Activated CD4-positive, alpha-beta T cell treated with anti-CD3 and anti-CD28 coated beads for 48 hours (primary cell): ENCODE data around the gene SEC22C.
A peak's percentile ranks its signal among the peaks of the same experiment; 100 is the strongest.

Source experiments
- DNase-seq: peaks from one replicate; pipeline ENCODE4 v3.0.0-alpha.2; 2020

The SEC22C gene

DNA sequence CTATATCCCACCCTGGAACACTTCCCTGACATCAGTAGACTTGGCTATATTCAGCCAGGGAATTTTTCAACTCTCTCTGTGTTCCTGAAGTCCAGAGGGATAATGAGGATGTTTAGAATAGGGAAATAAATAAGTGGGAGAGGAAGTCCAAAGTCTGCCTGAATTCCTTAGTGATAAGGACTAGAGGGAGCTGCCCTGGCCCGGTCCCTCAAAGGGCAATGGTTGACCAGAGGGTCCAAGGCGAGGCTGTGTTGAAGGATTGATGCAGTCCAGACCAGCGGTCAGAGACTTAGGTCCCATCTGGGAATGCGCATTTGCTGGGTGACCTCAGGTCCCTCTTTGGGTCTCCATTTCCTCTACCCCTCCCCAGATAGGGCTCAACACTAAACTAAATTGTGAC, 71.4 kb downstream of the SEC22C start:
- DNase-seq: no peak

- DNase-seq: no peak
Measured at GRCh38 chr3:42509111-42509510, 72.7 kb downstream of the SEC22C start.

GRCh38 chr3:42508562-42508961, 73.2 kb downstream of the SEC22C start:
- no peak for DNase-seq

GRCh38 chr3:42507761-42508335, 73.9 kb downstream of the SEC22C start:
- DNase-seq: no peak

DNA sequence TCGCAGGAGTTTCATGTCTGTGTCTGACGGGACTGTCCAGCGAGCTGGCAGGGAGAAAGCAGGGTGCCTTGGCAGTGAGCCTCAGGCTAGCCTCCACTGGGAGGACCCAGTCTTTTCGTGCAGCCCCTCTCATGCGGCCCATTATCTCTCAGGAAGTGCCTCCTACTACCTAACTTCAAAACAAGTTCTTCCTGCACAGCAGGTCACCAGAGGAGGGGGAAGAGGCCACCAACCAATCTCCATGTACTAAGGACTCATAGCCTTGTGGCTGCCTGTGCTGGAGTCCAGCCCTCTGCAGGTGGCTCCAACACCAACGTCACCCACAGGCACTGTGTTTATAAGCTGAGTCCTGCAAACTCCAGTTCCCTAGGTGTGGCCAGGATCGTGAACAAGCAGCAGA, 74.5 kb downstream of the SEC22C start:
- DNase-seq: no peak

DNA sequence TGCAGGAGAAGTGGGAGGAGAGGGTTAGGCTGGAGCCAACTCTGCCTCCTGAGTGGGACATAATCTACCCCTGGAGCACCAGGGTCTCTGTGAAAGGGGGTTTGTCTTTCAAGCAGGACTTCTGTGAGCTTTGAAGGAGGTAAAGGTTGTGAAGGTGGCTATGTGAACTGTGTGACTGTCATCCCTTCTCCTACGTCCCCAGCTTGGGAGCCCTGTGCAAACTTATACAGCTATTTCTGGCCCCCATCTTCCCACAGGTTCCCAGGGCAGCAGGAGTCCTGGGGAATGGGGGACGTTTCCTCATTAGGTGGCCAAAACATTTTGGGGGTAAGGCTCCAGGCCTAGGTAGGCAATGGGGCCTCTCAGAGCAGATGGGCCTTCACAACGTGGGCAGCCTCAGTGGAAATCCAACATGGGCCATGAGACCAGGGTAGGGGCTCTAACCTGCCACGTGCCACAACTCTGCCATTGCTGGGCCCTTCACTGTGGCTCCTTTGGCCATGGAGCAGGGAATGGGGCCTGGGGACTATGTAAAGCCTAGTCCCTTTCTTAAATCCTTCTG, 75.8 kb downstream of the SEC22C start:
- no peak for DNase-seq

DNA sequence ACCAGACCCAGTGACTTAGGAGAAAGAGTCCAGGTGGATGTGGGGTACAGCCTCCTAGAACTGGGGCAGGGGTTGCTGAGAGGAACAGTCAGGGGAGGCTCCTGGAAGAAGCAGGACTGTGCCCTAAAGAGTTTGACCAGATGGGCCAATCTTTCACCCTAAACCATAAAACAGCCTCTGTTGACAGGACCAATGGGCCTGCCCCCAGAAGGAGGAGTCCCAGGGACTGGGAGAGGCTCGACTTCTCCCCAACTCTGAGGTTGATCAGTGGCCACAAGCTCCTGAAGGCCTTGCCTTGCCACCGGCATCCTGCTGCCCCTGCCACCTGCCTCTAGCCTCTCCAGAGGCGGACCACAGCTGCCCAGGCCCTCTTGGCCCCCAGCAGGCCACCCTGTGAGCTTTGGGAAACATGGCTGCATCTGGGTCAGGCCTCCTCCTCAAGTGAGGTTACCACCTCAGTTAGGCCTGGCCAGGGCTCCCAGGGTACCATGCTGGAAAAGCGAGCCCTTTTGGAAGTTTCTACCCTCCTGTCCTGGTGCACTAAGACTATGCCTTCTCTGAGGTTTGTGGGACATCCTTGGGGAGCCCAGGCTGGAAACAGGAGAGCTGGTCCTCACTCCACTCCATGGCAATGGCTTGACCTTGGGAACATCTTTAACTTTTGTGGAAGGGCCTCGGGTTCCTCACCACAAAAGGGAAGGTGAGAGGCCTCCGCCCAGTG, 76.5 kb downstream of the SEC22C start:
- DNase-seq: no peak

DNA sequence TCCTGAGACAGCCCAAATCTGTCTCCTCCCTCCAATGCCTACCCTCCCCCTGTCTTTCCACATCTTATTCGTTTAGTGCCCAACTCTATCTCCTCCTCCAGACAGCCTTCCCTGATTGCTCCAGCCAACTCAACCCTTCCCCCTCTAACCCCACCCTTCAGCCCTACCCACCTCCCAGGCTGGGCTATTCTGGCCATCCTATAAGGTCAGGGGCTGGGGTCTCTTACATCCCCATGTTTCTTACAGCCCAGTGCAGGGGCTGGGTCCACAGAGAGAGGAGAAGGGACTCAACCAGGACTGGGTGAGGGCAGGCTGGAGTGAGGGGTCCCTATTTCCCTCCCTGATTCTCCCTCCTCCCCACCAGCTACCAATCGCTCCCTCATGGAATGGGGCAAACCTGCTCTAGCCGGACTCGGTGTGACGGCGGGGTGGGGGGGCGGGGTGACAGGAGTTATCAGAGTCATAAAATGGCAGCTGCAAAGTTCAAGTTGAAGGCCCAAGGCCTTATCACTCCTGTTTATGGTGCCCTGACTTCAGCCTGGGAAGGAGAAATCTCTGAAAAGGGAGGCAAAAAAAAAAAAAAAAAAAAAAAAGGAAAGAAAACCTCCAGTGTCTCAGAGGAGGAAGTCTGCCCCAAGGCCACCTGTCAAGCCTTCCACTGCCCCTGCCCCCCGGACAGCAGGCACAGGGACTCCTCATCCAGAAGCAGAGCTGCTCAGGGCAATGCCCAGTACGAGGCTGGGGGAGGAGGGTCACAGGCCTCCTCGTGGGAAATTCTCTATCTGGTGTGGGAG, 77.2 kb downstream of the SEC22C start:
- DNase-seq: no peak

- DNase-seq: no peak
Measured at GRCh38 chr3:42503957-42504333, 77.8 kb downstream of the SEC22C start.

DNA sequence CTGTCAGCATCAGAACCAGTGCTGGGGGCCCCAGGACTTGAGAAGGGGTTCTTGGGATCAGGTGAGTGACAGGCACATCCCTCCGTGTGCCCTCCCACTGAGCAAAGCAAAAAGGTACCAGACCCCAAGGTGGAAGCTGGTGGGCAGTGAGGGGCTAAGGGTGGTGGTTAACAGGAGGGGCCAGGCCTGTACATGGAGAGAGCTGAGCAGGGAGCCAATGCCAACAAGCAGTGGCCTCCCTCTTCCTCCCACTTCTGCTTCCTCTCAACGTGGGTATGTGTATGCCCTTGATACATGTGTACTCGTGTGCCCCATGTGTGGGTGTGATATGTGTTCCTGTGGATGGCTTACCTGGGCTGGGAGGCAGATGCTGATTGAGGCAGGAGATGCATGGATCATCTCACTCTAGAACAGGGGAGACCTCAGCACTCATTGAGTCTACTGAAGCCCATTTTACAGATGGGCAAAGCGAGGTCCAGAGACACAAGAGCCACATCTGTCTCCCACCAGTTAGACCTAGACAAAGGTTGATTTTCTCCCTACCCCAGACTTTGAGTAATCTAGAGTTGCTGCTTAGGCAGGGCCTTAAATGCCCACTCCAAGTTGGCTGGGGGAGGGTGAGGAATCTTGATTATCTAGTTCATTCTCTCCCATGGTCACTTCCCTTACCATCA, 78.4 kb downstream of the SEC22C start:
- DNase-seq: no peak

- DNase-seq: peak; percentile 94
Measured at GRCh38 chr3:42502429-42503250, 79.1 kb downstream of the SEC22C start, which contains the start of gene VIPR1. VIPR1 (plus strand) TSS chr3:42502643; CDS start chr3:42502736, 93 bp downstream.

- DNase-seq: peak; percentile 71
Measured at GRCh38 chr3:42501681-42502428, 79.9 kb downstream of the SEC22C start.

- DNase-seq: peak; percentile 32
Measured at GRCh38 chr3:42501321-42501680, 80.5 kb downstream of the SEC22C start.

DNA sequence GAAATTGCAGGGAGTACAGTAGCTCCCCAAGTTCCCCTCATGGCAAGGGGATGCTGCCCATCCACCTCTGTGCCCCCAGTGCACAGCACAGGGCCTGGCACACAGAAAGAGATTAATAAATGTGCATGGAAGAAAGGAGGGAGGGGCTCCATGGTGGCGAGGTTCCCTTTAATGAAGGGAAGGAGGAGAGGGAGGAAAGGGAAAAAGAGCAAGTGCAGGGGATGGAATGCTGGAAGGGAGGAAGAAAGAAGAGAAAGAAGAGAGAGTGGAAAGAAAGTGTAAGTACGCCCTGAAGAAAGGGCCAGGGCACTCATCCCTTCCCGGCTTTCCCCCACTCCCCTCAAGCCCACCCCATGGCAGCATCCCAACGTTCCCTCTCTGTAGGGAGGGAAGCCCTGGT, 80.9 kb downstream of the SEC22C start:
- no peak for DNase-seq

DNA sequence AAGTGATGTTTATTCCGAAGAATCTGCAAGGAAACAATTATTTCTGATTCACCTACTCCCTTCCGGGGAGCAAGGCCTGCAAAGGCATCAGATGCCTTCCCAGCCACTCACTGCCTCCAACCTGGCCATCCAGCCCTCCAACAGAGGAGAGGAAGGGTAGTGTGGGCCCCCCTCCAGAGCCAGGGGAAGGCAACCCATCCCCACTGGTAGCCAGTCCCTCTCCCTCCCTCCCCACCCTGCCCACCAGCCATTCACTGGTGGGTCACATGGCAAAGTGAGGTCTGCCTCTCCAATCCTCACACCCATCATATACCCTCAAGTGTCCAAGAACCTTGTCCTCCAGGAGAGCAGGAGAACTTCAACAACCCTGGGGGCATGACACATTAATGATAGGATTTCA, 81.7 kb downstream of the SEC22C start:
- no peak for DNase-seq

DNA sequence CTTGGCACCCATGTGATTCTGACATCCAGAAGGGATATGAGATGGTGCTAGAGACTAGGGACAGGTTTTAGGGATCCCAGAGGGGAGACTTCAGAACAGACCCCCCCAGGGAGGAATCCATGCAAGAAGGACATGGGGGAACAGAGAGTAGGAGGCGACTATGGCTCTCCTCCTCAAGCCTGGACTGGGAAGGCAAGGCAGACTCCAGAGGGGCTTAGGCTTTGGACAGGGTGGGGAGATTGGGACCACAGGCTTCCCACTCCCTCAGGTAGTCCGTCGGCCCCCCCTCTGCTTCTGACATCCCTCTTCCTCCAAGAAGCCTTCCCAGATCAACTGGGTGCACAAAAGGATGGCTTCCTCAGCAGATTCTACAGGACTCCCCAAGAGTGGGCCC, 82.3 kb downstream of the SEC22C start:
- DNase-seq: no peak

DNA sequence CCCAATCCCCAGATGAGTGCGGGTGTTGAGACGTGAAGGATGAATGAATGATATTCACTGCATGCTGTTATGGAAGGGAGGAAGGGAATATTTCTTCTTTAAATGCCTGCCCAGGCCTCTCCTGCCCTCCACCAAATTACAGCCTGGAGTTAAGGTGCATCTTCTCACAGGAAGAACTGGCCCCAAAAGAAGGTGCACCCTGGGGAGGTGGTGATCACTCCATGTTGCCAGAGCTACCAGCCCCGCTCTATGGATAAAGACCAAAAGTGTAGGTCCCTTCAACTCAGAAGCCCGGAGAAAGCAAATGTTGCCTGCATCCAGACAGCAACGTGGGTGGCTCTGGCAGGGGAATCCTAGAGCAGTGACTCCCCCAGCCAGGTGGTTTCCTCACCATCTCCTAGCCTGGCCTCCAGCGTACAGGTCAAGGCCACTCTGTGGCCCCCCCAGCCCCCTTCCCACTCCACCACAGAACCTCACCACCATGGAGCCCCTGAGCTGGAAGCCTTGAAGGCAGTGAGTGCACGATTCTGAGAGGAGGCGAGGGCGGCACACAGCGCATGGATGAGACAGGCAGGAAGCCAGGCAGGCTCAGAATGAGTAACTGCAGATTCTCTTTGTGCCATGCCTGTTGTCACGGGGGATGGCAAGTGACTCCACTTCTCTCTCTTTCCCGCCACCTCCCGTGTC, 82.8 kb downstream of the SEC22C start:
- DNase-seq: peak; percentile 49

GRCh38 chr3:42498034-42498433, 83.7 kb downstream of the SEC22C start:
- no peak for DNase-seq
